Renal cortex interstitium (tissue), 11 donors: ENCODE results near the gene PRPF18. TPM values are rescaled to one million over a fixed set of nuclear protein-coding genes. Genes with fewer than 3 reads are reported as not detected.

Source experiments
- DNase-seq, 11 donors: peaks; one replicate each; pipeline ENCODE4 v3.0.0-alpha.2; 2013; ENCODE audit warnings: low read depth in 9 of 11, low spot score in 4 of 11; ENCODE audit errors: extremely low read depth in 1 of 11
- polyA plus RNA-seq, 3 donors: library from polyadenylated mRNA; unstranded; fragments of 120-200 nt; gene quantifications; one replicate each; pipeline ENCODE4 v1.2.1, GENCODE V29; 2013; ENCODE audit not compliant: insufficient read length in 3 of 3

Gene PRPF18
- polyA plus RNA-seq, 3 donors, result 24.8 to 28.9 (median 26.6) TPM

GRCh38 chr10:13630231-13630630, 43.5 kb downstream of the PRPF18 start:
- no peak for DNase-seq

- no peak for DNase-seq
Measured at GRCh38 chr10:13631594-13631993, 44.8 kb downstream of the PRPF18 start.

- DNase-seq, result no peak
Measured at GRCh38 chr10:13632440-13632839, 45.7 kb downstream of the PRPF18 start.

- DNase-seq, result no peak
Measured at GRCh38 chr10:13632884-13633440, 46.2 kb downstream of the PRPF18 start.

- DNase-seq, result peak in 2 of 11 donors; percentile 32 to 46
Measured at GRCh38 chr10:13633689-13634088, 46.9 kb downstream of the PRPF18 start.

GRCh38 chr10:13634207-13634606, 47.4 kb downstream of the PRPF18 start:
- no peak for DNase-seq

GRCh38 chr10:13636776-13637175, 50.0 kb downstream of the PRPF18 start:
- no peak for DNase-seq

GRCh38 chr10:13637303-13637856, 50.6 kb downstream of the PRPF18 start:
- no peak for DNase-seq

- no peak for DNase-seq
Measured at GRCh38 chr10:13637894-13638293, 51.1 kb downstream of the PRPF18 start.

GRCh38 chr10:13642293-13642692, 55.5 kb downstream of the PRPF18 start:
- DNase-seq, result no peak

GRCh38 chr10:13643016-13643415, 56.3 kb downstream of the PRPF18 start:
- no peak for DNase-seq

- no peak for DNase-seq
Measured at GRCh38 chr10:13644866-13645265, 58.1 kb downstream of the PRPF18 start.

GRCh38 chr10:13648425-13648824, 61.7 kb downstream of the PRPF18 start:
- no peak for DNase-seq

GRCh38 chr10:13649844-13650520, 63.2 kb downstream of the PRPF18 start:
- no peak for DNase-seq

- no peak for DNase-seq
Measured at GRCh38 chr10:13650961-13651360, 64.2 kb downstream of the PRPF18 start.

GRCh38 chr10:13651969-13652720, 65.4 kb downstream of the PRPF18 start:
- DNase-seq, result no peak

GRCh38 chr10:13652860-13653259, 66.1 kb downstream of the PRPF18 start:
- DNase-seq, result no peak

- DNase-seq, result no peak
Measured at GRCh38 chr10:13654118-13654830, 67.5 kb downstream of the PRPF18 start.

GRCh38 chr10:13654846-13655245, 68.1 kb downstream of the PRPF18 start:
- no peak for DNase-seq
